Upper lobe of left lung (tissue), 6 donors: Measurements from ENCODE around the gene NDUFB8. TPM values are rescaled to one million over a fixed set of nuclear protein-coding genes. Genes with fewer than 3 reads are reported as not detected.

Source experiments
- ATAC-seq, 2 donors: fragments of 200-7000 bp; cut with Tn5 transposase; one replicate each; pipeline ENCODE4 v1.9.1; 2022; ENCODE audit warnings: mild to moderate bottlenecking in 2 of 2, moderate library complexity in 2 of 2; ENCODE audit not compliant: low FRiP score in 2 of 2
- DNase-seq, 2 donors: peaks; one replicate each; pipeline ENCODE4 v3.0.0-alpha.2; 2019 to 2020
- H3K27ac ChIP-seq, 4 donors: fragments of 200-600 bp; sonication (generic); one replicate each; pipeline ENCODE4 v1.5.1; 2016 to 2019
- H3K27me3 ChIP-seq, 4 donors: fragments of 200-600 bp; sonication (generic); one replicate each; pipeline ENCODE4 v1.5.1; 2017 to 2019
- H3K36me3 ChIP-seq, 4 donors: fragments of 200-600 bp; sonication (generic); one replicate each; pipeline ENCODE4 v1.5.1; 2016 to 2019
- H3K4me1 ChIP-seq, 4 donors: fragments of 200-600 bp; sonication (generic); one replicate each; pipeline ENCODE4 v1.5.1; 2018 to 2019
- H3K4me3 ChIP-seq, 4 donors: fragments of 200-600 bp; sonication (generic); one replicate each; pipeline ENCODE4 v1.5.1; 2017 to 2019; ENCODE audit warnings: mild to moderate bottlenecking in 2 of 4, moderate library complexity in 1 of 4
- H3K9me3 ChIP-seq, 4 donors: fragments of 200-600 bp; sonication (generic); one replicate each; pipeline ENCODE4 v1.5.1; 2018 to 2019
- EP300 ChIP-seq, 4 donors: sonication (generic); formaldehyde crosslinking; IDR thresholded peaks; one replicate each; pipeline ENCODE4 v1.5.1; 2017; ENCODE audit warnings: antibody characterized with exemption in 4 of 4, control low read depth in 2 of 4
- POLR2A ChIP-seq, 4 donors: fragments of 450-650 bp; IDR thresholded peaks; one replicate each; pipeline ENCODE4 v1.5.1; 2016 to 2017; ENCODE audit warnings: antibody characterized with exemption in 4 of 4, mild to moderate bottlenecking in 2 of 4
- POLR2AphosphoS5 ChIP-seq, 2 donors: sonication (generic); formaldehyde crosslinking; IDR thresholded peaks; one replicate each; pipeline ENCODE4 v1.5.1; 2017; ENCODE audit warnings: antibody characterized with exemption in 2 of 2
- WGBS, 2 donors: methylation state at CpG; one replicate each; pipeline ENCODE4 v1.1.5; 2017 to 2018; 5-methylcytosine and 5-hydroxymethylcytosine counted together
- total RNA-seq, 6 donors: library from RNA; depleted of rRNA in 4 of 6; stranded (reverse); fragments of >200 nt in 4 of 6; gene quantifications; one replicate each; pipeline versions ENCODE4 v1.1.0 to v1.2.1, GENCODE V29; 2016 to 2021
- TF ChIP-seq, protein P1 (sequence below), 6 experiments: fragments of 450-650 bp in 4 of 6; fragments of 200-600 bp in 2 of 6; sonication (generic) in 2 of 6; IDR thresholded peaks; one replicate each; pipeline ENCODE4 v1.5.1; 2016 to 2019; ENCODE audit warnings: antibody characterized with exemption in 6 of 6
- donor health status: DM: no; HTN: no; CAD: no; lungs with moderate emphysema.
- donor health status: DM: no; HTN: yes; CAD: no; lungs with severe emphysema.

Gene NDUFB8
- total RNA-seq, 6 donors from 2014 or later: 110 to 152 (median 137) TPM

DNA sequence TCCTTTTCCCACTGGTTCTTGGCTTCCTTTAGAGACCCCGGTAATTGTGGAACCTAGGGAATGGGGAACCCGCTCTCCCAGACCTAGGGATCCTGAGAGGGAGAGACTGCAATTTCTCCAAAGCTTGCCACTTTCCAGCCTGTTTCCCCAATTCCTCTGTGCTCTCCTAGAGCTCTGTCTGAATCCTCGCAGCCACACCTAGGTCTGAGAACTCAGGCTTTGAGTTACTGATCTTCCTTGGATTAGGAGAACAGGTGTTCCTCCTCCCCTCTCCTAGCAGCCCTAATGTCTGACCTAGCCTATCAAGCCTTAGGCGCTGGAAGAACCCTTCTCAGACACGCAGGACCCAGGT, 46.9 kb downstream of the NDUFB8 start:
- H3K36me3 ChIP-seq: peaks cover 0 to 20% (median 8%) of the 10 kb centered on the region in 4 donors
- DNase-seq (no peak), ATAC-seq (no peak)
- peaks cover 13 to 20% (median 18%) of the 10 kb centered on the region in 4 donors for H3K4me1 ChIP-seq
- 37 to 48% methylated on average over 5 of the region's 5 CpGs for WGBS, 2 donors
- TF ChIP-seq POLR2A (IDR thresholded peaks at IDR 0.05): no peak
- TF ChIP-seq, protein P1, sequence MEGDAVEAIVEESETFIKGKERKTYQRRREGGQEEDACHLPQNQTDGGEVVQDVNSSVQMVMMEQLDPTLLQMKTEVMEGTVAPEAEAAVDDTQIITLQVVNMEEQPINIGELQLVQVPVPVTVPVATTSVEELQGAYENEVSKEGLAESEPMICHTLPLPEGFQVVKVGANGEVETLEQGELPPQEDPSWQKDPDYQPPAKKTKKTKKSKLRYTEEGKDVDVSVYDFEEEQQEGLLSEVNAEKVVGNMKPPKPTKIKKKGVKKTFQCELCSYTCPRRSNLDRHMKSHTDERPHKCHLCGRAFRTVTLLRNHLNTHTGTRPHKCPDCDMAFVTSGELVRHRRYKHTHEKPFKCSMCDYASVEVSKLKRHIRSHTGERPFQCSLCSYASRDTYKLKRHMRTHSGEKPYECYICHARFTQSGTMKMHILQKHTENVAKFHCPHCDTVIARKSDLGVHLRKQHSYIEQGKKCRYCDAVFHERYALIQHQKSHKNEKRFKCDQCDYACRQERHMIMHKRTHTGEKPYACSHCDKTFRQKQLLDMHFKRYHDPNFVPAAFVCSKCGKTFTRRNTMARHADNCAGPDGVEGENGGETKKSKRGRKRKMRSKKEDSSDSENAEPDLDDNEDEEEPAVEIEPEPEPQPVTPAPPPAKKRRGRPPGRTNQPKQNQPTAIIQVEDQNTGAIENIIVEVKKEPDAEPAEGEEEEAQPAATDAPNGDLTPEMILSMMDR (IDR thresholded peaks at IDR 0.05): no peak
- no peak for TF ChIP-seq EP300 (IDR thresholded peaks at IDR 0.05)
- H3K27ac ChIP-seq: no peak overlapping the region
- peak overlapping the region in 3 of 4 donors; percentile 46 to 60 (median 57) for H3K4me3 ChIP-seq
- H3K27me3 ChIP-seq: no peaks in the 10 kb centered on the region
- H3K9me3 ChIP-seq: no peaks in the 10 kb centered on the region

DNA sequence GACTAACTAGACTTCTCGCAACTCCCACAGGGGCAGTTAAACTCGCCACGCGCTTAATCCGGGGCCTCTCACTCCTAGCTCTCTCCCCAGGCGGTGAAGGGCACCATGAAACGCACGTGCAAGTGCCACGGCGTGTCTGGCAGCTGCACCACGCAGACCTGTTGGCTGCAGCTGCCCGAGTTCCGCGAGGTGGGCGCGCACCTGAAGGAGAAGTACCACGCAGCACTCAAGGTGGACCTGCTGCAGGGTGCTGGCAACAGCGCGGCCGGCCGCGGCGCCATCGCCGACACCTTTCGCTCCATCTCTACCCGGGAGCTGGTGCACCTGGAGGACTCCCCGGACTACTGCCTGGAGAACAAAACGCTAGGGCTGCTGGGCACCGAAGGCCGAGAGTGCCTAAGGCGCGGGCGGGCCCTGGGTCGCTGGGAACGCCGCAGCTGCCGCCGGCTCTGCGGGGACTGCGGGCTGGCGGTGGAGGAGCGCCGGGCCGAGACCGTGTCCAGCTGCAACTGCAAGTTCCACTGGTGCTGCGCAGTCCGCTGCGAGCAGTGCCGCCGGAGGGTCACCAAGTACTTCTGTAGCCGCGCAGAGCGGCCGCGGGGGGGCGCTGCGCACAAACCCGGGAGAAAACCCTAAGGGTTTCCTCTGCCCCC, 47.4 kb downstream of the NDUFB8 start:
- no peaks in the 10 kb centered on the region for H3K27me3 ChIP-seq
- H3K4me3 ChIP-seq: peak overlapping the region in 3 of 4 donors; percentile 46 to 60 (median 57)
- H3K9me3 ChIP-seq: no peaks in the 10 kb centered on the region
- peak; percentile 82 to 91 for ATAC-seq
- no peak overlapping the region for H3K27ac ChIP-seq
- H3K36me3 ChIP-seq: peaks cover 0 to 15% (median 5%) of the 10 kb centered on the region in 4 donors
- DNase-seq: peak; percentile 81 to 95
- H3K4me1 ChIP-seq: peaks cover 13 to 20% (median 18%) of the 10 kb centered on the region in 4 donors
- TF ChIP-seq POLR2AphosphoS5 (IDR thresholded peaks at IDR 0.05): no peak
- TF ChIP-seq, protein P1 (IDR thresholded peaks at IDR 0.05): peak; percentile 55 to 82 (median 72)
- no peak for TF ChIP-seq EP300 (IDR thresholded peaks at IDR 0.05)
- 1 to 2% methylated on average over 12 to 30 of the region's 59 CpGs for WGBS, 2 donors

DNA sequence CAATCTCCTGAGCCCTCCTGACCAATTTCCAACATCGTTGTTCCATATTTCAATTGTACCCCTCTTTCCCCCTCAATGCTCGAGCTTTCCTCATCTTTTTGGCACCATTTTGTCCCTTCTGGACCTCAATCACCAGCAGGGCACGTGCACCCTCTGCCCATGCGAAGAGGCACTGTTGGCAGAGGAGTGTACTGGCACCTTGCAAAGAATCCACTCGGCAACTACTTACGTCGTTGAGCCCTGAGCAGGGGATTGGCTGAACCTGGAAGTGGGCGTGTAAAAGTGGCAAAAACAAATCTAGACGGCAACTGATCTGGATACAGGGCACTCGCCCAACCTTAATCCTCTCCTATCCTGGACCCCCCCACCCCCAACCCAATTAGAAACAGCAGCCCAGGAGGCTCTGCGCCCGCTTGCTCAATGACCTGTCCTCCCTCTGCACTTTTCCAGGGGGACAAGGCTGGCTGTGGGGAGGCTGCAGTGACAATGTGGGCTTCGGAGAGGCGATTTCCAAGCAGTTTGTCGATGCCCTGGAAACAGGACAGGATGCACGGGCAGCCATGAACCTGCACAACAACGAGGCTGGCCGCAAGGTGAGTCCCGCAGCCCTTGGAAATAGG, 48.1 kb downstream of the NDUFB8 start:
- no peaks in the 10 kb centered on the region for H3K27me3 ChIP-seq
- peak overlapping the region in 1 of 4 donors; percentile 27 for H3K27ac ChIP-seq
- WGBS, 2 donors: 3 to 4% methylated on average over 9 to 19 of the region's 19 CpGs
- H3K9me3 ChIP-seq: no peaks in the 10 kb centered on the region
- H3K36me3 ChIP-seq: peaks cover 0 to 7% (median under 1%) of the 10 kb centered on the region in 4 donors
- TF ChIP-seq POLR2A (IDR thresholded peaks at IDR 0.05): no peak
- TF ChIP-seq EP300 (IDR thresholded peaks at IDR 0.05): no peak
- TF ChIP-seq, protein P1 (IDR thresholded peaks at IDR 0.05): no peak
- no peak for TF ChIP-seq POLR2AphosphoS5 (IDR thresholded peaks at IDR 0.05)
- ATAC-seq (peak; percentile 95 to 96), DNase-seq (peak in 1 of 2 donors; percentile 93)
- peak overlapping the region in 3 of 4 donors; percentile 46 to 60 (median 57) for H3K4me3 ChIP-seq
- peaks cover 13 to 20% (median 18%) of the 10 kb centered on the region in 4 donors for H3K4me1 ChIP-seq

DNA sequence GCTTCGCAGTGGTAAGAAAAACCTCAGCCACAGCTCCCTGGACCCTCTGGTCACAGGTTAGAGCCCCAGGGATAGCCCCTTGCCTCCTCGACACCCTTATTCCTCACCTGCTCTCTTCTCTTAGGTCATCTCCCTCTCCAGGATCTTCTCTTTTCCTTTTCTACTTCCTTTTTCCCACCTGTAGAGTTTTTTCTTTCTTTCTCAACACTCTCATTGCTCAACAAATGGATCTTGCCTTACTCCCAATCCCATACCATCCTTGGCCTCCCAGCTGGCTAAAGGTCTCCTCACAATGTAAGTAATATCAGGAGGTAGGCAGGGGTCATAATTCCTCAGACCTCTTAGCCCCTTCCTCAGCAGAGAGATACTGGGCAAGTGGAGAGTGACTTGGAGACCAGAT, 49.7 kb downstream of the NDUFB8 start:
- H3K36me3 ChIP-seq: peaks cover 0 to under 1% (median 0%) of the 10 kb centered on the region in 4 donors
- no peak overlapping the region for H3K27ac ChIP-seq
- no peak for DNase-seq
- H3K4me1 ChIP-seq: peaks cover 13 to 20% (median 18%) of the 10 kb centered on the region in 4 donors
- no peak for TF ChIP-seq POLR2AphosphoS5 (IDR thresholded peaks at IDR 0.05)
- no peaks in the 10 kb centered on the region for H3K27me3 ChIP-seq
- ATAC-seq: no peak
- WGBS, 2 donors: 69 to 91% methylated on average over 1 to 2 of the region's 2 CpGs
- H3K9me3 ChIP-seq: no peaks in the 10 kb centered on the region
- H3K4me3 ChIP-seq: no peak overlapping the region

DNA sequence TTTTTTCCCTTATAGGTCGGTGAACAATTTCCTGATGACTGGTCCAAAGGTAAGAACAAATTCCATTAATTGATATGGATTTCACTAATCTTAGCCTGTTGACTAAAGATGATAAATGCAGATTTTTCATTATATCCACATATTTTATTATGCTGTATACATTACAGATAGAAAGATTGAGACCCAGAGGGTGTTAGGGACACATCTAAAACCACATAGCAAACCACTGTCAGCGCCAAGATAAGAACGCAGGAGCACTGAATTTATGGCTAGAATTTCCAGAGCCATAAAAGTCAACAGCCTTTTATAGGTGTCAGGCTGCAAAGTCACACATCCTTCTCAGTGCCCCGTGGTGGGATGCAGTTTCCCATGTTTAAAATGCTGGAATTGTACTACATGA, 50.6 kb downstream of the NDUFB8 start:
- H3K36me3 ChIP-seq: no peaks in the 10 kb centered on the region
- H3K27ac ChIP-seq: no peak overlapping the region
- no peaks in the 10 kb centered on the region for H3K9me3 ChIP-seq
- 41 to 54% methylated on average over 4 of the region's 4 CpGs for WGBS, 2 donors
- DNase-seq (no peak), ATAC-seq (no peak)
- H3K4me3 ChIP-seq: no peak overlapping the region
- TF ChIP-seq POLR2A (IDR thresholded peaks at IDR 0.05) (no peak), EP300 (IDR thresholded peaks at IDR 0.05) (no peak), POLR2AphosphoS5 (IDR thresholded peaks at IDR 0.05) (no peak)
- TF ChIP-seq, protein P1 (IDR thresholded peaks at IDR 0.05): no peak
- H3K4me1 ChIP-seq: peaks cover 13 to 20% (median 18%) of the 10 kb centered on the region in 4 donors
- no peaks in the 10 kb centered on the region for H3K27me3 ChIP-seq
